Mesodermal cell (in vitro differentiated cells): ENCODE results near the gene OPRL1.

Source experiments
- H3K27ac ChIP-seq: 2 replicates; pipeline ENCODE4 v1.7.0; 2013; ENCODE audit warnings: mild to moderate bottlenecking, low read depth, low read length, moderate library complexity; ENCODE audit not compliant: severe bottlenecking
- H3K36me3 ChIP-seq: 2 replicates; pipeline ENCODE4 v1.7.1; 2013; ENCODE audit warnings: mild to moderate bottlenecking, low read length, moderate library complexity; ENCODE audit not compliant: control insufficient read depth, insufficient read depth
- H3K4me1 ChIP-seq: one replicate; pipeline ENCODE4 v1.7.1; 2013; ENCODE audit warnings: mild to moderate bottlenecking, low read length; ENCODE audit not compliant: insufficient read depth, control insufficient read depth, poor library complexity, severe bottlenecking
- H3K4me3 ChIP-seq: 2 replicates; pipeline ENCODE4 v1.7.0; 2013; ENCODE audit warnings: low read length, control low read depth, mild to moderate bottlenecking; ENCODE audit not compliant: insufficient read depth, poor library complexity, severe bottlenecking; ENCODE audit errors: extremely low read depth
- H3K9me3 ChIP-seq: 2 replicates; pipeline ENCODE4 v1.7.1; 2013; ENCODE audit warnings: mild to moderate bottlenecking, low read length, moderate library complexity; ENCODE audit not compliant: control insufficient read depth
- WGBS, 2 experiments: methylation state at CpG; one replicate each; pipeline ENCODE4 v1.1.5; 2013; ENCODE audit warnings: missing lambda C conversion rate in 2 of 2; ENCODE audit not compliant: insufficient coverage in 2 of 2; 5-methylcytosine and 5-hydroxymethylcytosine counted together

OPRL1 gene

DNA sequence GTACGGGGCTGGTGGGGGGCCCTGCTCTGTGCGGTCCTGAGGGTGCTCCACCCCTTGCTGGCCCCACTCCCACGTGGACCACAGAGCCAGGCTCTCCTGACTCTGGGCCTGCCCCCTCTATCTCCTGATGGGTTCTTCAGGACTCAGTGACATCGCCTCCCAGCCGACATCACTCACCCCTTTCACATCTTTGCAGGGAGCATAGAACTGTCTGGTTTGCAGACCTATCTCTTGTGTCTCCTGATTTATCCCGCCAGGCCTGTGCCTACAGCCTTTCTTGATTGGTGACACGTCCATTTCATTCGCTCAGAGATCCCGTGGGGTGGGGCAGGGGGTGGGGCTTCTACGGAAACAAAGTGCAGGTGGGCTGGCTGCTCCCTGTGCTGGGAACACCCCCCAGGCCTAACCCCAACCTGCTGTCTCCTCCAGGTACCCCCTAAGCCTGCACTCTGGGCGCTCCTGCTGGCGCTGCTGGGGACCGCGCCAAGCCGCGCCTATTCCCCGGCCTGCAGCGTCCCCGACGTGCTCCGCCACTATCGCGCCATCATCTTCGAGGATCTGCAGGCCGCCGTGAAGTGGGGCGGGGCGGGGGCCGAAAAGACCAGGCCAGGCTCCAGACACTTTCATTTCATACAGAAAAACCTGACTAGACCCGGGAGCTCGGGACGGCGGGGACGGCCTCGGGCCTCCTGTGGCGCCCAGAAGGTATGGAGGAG lies 42.2 kb upstream of the OPRL1 start:
- H3K27ac ChIP-seq: no peak overlapping the region
- peaks cover 6% of the 10 kb centered on the region for H3K4me1 ChIP-seq
- H3K36me3 ChIP-seq: peaks cover 15% of the 10 kb centered on the region
- no peaks in the 10 kb centered on the region for H3K9me3 ChIP-seq
- 23 to 31% methylated on average over 25 to 31 of the region's 36 CpGs for WGBS, 2 experiments
- H3K4me3 ChIP-seq: peak overlapping the region; percentile 45

DNA sequence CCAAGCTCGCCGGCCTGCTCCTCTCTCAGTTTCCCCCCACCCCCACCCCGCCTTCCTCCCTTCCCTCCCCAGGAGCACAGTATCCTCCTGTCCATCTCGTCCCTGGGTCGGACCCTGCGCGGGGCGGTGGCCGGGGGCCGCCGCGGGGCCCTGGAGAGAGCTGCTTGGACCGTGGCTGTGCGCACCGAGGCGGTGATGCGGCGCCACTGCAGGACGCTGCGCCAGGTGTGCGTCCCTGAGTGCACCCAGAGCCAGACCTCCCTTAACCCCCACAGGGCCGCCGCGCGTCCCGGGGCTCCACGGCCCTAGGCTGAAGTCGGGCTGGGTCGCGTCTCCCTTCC lies 41.7 kb upstream of the OPRL1 start:
- 0 to 3% methylated on average over 2 to 16 of the region's 30 CpGs for WGBS, 2 experiments
- peaks cover 11% of the 10 kb centered on the region for H3K36me3 ChIP-seq
- peak overlapping the region; percentile 45 for H3K4me3 ChIP-seq
- no peak overlapping the region for H3K27ac ChIP-seq
- no peaks in the 10 kb centered on the region for H3K9me3 ChIP-seq
- peaks cover 6% of the 10 kb centered on the region for H3K4me1 ChIP-seq

DNA sequence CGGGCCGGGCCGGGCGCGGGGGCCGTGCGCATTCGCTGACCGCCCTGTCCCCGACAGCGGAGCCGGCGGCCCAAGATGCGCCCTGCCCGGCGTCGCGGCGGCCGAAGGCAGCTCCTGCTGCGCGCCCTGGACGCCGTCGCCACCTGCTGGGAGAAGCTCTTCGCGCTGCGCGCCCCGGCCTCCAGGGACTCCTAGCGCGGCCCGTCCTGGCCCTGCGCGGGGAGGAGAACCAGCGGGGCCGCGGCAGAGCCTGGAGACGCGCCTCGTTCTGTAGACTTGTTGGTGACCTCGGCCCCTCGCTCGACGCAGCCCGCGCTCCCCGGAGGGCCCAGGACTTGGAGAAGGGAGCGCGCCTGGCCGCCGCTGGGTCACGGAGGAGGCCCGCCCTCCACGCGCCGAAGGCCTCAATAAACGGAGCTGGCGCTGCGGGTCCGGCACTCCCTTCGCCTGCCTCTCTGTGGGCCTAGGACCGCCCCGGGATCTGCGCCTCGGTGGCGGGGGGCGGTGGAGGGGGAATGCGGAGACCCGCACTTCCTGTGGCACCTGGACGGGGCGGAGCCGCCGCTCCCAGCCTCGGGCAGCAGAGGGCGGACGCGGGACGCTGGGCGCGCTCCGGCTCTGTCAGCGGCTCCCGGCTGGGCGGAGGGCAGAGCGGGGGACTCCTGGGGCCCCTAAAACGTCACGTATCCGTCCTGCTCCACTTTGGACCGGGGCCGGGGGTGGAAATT lies 41.2 kb upstream of the OPRL1 start:
- Histone ChIP-seq H3K9me3 (no peaks in the 10 kb centered on the region), H3K27ac (no peak overlapping the region), H3K4me1 (peaks cover 6% of the 10 kb centered on the region), H3K36me3 (peaks cover 11% of the 10 kb centered on the region), H3K4me3 (peak overlapping the region; percentile 45)
- 1% methylated on average over 63 to 82 of the region's 91 CpGs for WGBS, 2 experiments

DNA sequence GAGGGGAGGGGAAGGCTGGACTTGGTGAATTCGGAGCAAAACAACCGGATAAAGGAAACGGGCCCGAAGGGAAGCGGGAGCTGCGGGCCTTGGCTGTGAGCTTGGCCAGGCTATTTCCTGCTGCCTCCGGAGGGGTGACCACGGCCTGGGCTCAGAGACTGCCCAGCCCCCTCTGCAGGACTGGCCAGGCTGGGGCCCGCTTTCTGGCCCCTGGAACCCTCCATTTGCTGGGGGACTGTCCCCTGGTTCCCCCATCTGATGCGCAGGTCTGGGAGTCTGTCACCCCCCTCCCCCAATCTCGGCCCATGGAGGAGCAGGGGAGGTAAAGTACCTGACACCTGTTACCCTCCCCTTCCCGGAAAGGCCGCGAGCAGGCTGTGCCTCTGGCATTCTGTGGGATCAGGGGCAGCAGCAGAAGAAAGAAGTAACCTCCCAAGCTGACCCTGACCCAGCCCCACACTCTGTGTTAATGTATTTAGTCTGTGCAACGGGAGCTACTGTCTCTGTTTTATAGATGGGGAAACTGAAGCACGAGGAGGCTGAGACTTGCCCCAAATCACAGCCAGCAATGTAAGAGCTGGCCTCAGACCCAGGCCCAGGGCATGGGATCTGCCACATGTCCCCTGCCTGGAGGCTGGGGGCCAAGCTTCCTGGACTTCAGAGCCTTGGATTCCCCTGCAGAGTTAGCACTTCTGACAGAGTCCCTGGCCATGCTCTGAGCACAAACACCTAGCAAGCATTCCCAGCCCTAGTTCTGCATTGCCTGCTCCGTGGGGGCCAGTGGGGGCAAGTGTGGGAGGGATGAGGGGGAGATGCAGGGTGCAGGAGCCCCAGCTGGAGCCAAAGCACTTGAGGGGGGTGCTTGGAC lies 40.4 kb upstream of the OPRL1 start:
- peak overlapping the region; percentile 45 for H3K4me3 ChIP-seq
- H3K27ac ChIP-seq: no peak overlapping the region
- no peaks in the 10 kb centered on the region for H3K9me3 ChIP-seq
- 11 to 16% methylated on average over 11 to 12 of the region's 17 CpGs for WGBS, 2 experiments
- peaks cover 4% of the 10 kb centered on the region for H3K36me3 ChIP-seq
- peaks cover 6% of the 10 kb centered on the region for H3K4me1 ChIP-seq

DNA sequence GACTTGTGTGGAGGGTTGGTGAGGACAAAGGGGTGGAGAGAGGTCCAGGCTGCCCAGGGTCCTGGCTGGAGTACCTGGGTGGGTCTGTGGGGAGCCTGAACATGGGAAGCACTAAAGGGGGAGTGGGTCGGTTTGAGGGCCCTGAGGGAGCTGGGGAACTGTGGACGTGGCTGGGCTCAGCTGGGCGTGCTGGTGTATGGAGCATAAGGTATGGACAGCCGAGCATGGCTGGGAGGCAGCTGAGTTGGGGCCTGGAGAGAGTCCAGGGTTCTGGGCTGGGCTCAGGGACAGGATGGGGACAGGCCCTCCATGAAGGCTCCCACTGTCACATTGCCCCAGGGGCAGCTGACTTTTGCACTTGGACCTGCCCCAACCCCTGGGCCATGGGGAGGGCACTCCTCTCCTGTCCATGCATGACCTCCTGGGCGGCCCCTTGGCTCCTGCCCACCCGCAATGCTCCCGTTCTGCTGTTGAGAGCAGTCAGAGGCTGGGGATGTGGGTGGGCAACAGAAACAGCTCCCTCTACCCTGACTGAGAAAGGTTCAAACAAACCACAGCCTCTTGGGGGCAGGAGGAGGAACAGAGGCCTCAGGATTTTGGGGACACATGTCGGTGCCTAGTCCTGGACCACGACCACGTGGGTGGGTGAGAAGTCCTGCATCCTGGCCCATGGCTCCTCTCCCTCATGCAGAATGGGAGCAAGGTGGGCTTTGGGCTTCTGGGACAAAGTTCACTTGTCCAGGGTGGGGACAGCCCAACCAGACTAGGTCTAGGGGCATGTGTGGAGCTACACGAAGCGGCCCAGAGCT lies 39.4 kb upstream of the OPRL1 start:
- no peaks in the 10 kb centered on the region for H3K9me3 ChIP-seq
- H3K36me3 ChIP-seq: no peaks in the 10 kb centered on the region
- WGBS, 2 experiments: 86 to 91% methylated on average over 8 to 12 of the region's 12 CpGs
- H3K27ac ChIP-seq: no peak overlapping the region
- no peak overlapping the region for H3K4me3 ChIP-seq
- H3K4me1 ChIP-seq: peaks cover 14% of the 10 kb centered on the region

DNA sequence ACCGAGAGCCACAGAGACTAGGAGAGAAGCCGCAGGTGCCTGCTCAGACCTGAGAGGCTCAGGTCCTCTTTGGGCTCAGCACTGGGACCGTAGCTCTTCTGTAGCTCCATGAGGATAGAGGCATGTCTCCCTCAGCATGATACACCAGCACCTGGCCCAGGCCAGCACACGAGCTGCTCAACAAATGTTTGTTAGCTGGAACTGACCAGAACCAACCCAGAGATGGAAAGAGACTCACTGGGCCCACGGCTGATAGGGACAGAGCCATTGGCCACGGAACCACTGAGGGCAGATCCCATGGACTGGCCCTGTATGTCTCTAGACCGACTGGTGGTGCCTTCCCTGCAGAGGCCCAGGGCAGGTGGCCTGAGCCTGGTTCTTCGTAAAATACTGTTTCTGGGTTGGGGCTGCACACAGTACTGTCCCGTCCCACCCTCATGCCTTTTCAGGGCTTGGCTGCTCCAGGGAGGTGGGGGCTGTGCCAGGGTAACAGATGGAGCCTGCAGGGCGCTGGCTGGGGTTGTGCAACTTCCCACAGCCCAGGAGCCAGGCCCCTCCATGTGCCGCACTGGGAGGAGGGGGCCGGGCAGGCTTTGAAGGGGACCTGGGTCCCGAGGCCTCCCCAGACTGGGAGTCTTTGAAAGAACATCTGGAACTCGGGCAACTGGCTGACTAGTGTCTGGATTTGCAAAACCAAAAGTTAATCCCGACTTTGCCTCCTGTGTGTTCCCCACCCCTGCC lies 38.7 kb upstream of the OPRL1 start:
- no peak overlapping the region for H3K27ac ChIP-seq
- peaks cover 14% of the 10 kb centered on the region for H3K4me1 ChIP-seq
- 76 to 85% methylated on average over 13 to 14 of the region's 15 CpGs for WGBS, 2 experiments
- no peaks in the 10 kb centered on the region for H3K9me3 ChIP-seq
- H3K36me3 ChIP-seq: no peaks in the 10 kb centered on the region
- H3K4me3 ChIP-seq: no peak overlapping the region

DNA sequence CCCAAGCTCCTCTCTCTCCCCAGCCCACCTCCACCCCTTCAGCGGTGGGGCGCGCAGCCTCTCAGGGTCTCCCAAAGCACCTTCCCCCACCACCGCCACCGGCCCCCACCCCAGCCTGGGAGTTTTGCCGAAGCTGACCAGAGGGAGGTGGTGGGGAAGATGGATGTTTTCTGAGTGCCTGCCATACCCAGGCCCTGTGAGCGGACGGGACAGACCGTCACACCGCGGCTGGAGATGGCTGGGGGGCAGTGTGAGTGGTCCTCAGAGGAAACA lies 38.2 kb upstream of the OPRL1 start:
- H3K4me3 ChIP-seq: peak overlapping the region; percentile 23
- H3K36me3 ChIP-seq: no peaks in the 10 kb centered on the region
- H3K4me1 ChIP-seq: peaks cover 11% of the 10 kb centered on the region
- no peak overlapping the region for H3K27ac ChIP-seq
- WGBS, 2 experiments: 36 to 45% methylated on average over 5 of the region's 11 CpGs
- H3K9me3 ChIP-seq: no peaks in the 10 kb centered on the region

DNA sequence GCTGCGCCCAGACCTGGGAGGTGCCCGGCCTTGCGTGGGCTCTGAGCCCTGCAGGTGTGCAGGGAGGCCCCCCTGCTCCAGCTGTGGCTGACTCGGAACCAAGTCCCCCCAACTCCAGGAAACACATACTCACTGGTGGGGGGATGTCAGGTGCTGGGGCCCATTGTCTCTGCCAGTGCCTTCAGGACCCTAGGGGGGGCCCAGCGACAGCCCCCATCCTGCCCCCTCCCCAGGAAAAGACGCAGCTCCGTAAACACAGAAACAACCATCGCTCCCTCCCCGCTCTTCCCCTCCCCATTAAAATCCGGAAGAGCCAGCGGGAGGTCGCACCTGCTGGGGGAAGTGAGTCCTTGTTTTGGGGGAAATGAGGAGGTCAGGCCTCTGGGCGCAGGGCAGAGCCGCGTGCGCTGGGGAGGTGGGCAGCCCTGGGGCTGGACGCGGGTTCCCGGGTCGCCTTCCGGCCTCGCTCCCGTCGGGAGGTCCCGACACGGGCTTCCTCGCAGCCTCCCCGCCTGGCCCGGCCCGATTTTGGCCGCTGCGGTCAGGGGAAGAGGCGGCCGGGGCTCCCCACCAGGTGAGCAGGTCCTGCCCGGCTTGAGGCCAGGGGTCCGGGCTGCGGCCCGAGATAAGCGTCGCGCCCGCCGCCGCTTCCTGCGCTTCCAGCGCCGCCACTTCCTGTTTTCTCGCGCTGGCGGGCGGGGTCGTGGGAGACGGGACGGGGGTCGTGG lies 37.7 kb upstream of the OPRL1 start:
- Histone ChIP-seq H3K27ac (no peak overlapping the region), H3K4me3 (peak overlapping the region; percentile 23), H3K4me1 (peaks cover 11% of the 10 kb centered on the region), H3K9me3 (no peaks in the 10 kb centered on the region), H3K36me3 (peaks cover 3% of the 10 kb centered on the region)
- WGBS, 2 experiments: 5 to 8% methylated on average over 12 to 25 of the region's 55 CpGs

DNA sequence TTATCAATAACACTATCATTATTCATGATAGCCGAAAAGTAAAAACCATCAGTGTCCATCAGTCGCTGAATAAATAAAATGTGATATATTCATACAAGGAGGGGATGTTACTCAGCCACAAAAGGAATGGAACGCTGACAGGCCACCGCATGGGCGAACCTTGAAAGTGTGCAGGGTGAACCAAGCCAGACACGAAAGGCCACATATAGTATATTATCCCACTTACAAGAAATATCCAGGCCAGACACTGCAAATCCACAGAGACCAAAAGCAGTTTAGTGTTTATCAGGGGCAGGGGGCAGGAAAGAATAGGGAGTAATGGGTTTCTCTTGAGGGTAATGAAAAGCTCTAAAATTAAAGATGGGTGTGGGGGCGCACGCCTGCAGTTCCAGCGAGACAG lies 36.1 kb upstream of the OPRL1 start:
- H3K9me3 ChIP-seq: no peaks in the 10 kb centered on the region
- 96 to 100% methylated on average over 3 of the region's 9 CpGs for WGBS, 2 experiments
- peaks cover 4% of the 10 kb centered on the region for H3K36me3 ChIP-seq
- peaks cover 11% of the 10 kb centered on the region for H3K4me1 ChIP-seq
- no peak overlapping the region for H3K27ac ChIP-seq
- H3K4me3 ChIP-seq: no peak overlapping the region
